Psoas muscle (tissue), 8 donors: ENCODE results near the gene PGAP6. TPM values are rescaled to one million over a fixed set of nuclear protein-coding genes. Genes with fewer than 3 reads are reported as not detected.
A peak's percentile ranks its signal among the peaks of the same experiment; 100 is the strongest.

Source experiments
- ATAC-seq, 4 donors: fragments of 200-7000 bp; cut with Tn5 transposase; one replicate each; pipeline ENCODE4 v1.9.1; 2020; ENCODE audit warnings: moderate library complexity in 3 of 4, mild to moderate bottlenecking in 2 of 4
- DNase-seq, 2 donors: peaks; one replicate each; pipeline ENCODE4 v3.0.0-alpha.2; 2020
- H3K27ac ChIP-seq: fragments of 200-600 bp; one replicate; pipeline ENCODE4 v1.8.0; 2022
- H3K27me3 ChIP-seq, 3 donors: fragments of 200-600 bp in 1 of 3; one replicate each; pipeline versions ENCODE4 v1.6.1 to v1.8.0; 2013 to 2022; ENCODE audit warnings: low read length in 2 of 3, mild to moderate bottlenecking in 2 of 3, moderate library complexity in 1 of 3; ENCODE audit not compliant: insufficient read depth in 3 of 3
- H3K36me3 ChIP-seq, 2 donors: fragments of 200-600 bp in 1 of 2; one replicate each; pipeline versions ENCODE4 v1.6.1 to v1.8.0; 2013 to 2022; ENCODE audit warnings: low read depth in 1 of 2, mild to moderate bottlenecking in 1 of 2, moderate library complexity in 1 of 2; ENCODE audit not compliant: insufficient read depth in 1 of 2
- H3K4me1 ChIP-seq: fragments of 200-600 bp; one replicate; pipeline ENCODE4 v1.8.0; 2022
- H3K4me3 ChIP-seq: fragments of 200-600 bp; one replicate; pipeline ENCODE4 v1.8.0; 2022; ENCODE audit warnings: mild to moderate bottlenecking
- H3K9me3 ChIP-seq: fragments of 200-600 bp; one replicate; pipeline ENCODE4 v1.8.0; 2022
- WGBS, 3 donors: extraction: QIAGEN DNeasy Blood & Tissue Kit; methylation state at CpG; one replicate each; pipeline versions ENCODE4 v1.1.6 to v1.1.7; 2013; 5-methylcytosine and 5-hydroxymethylcytosine counted together
- intact Hi-C, 2 donors: fragments of 100-400 bp; cut with DNase I; formaldehyde crosslinking; loops; one replicate each; pipeline versions ENCODE4 v1.11.0 to v1.14.2; 2022
- polyA plus RNA-seq, 3 donors: library from polyadenylated mRNA; stranded (reverse); fragments of 200-250 nt; gene quantifications; one replicate each; pipeline ENCODE4 v1.2.3, GENCODE V29; 2013
- total RNA-seq, 4 donors: library from RNA; stranded (reverse); fragmentation: NEBNext Ultra II Directional in 2 of 4; extraction: Animal tissue kit (Norgen Biotek cat#: 25700) in 2 of 4; gene quantifications; one replicate each; pipeline versions ENCODE4 v1.2.1 to v1.2.4, GENCODE V29; 2021 to 2023
- TF ChIP-seq, protein P1 (sequence below): fragments of 200-600 bp; IDR thresholded peaks from one replicate; pipeline ENCODE4 v1.8.0; 2022; ENCODE audit warnings: antibody characterized with exemption
- donor health status: healthy with polysubstance abuse.
- donor health status: DM: no; HTN: no; CAD: no; lungs with moderate emphysema.
- donor health status: Bipolar disorder and iron deficiency.
- donor health status: healthy.
- donor health status: DM: yes; HTN: yes; CAD: no.
- donor health status: DM: no; HTN: no; CAD: no.
- donor health status: DM: no; HTN: no; CAD: no.
- donor health status: DM: yes; HTN: yes; CAD: no.

PGAP6 gene
- total and polyA plus RNA-seq, 7 donors: 26.0 to 46.9 (median 33.8) TPM

DNA sequence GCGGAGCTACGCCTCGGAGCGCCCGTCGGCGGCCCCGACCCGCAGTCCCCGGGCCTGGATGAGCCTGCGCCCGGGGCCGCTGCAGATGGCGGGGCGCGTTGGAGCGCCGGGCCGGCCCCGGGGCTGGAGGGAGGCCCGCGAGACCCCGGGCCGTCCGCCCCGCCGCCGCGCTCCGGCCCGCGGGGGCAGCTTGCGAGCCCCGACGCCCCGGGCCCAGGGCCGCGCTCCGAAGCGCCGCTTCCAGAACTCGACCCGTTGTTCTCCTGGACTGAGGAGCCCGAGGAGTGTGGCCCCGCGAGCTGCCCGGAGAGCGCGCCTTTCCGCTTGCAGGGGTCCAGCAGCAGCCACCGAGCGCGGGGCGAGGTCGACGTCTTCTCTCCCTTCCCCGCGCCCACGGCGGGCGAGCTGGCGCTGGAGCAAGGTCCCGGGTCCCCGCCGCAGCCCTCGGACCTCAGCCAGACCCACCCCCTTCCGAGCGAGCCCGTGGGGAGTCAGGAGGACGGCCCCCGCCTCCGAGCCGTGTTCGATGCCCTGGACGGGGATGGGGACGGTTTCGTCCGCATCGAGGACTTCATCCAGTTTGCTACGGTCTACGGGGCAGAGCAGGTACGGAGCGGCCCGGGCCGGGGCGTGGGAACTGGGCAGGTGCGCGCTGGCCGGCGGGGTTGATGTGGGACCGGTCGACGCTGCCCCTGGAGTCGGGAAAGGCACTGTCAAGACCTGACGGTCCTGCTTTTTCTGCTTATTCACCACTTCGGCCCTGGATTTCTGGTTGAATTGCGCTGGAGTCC, 44.5 kb upstream of the PGAP6 start:
- DNase-seq (peak; percentile 36 to 63), ATAC-seq (no peak)
- peak overlapping the region; percentile 96 for H3K27ac ChIP-seq
- TF ChIP-seq, protein P1, sequence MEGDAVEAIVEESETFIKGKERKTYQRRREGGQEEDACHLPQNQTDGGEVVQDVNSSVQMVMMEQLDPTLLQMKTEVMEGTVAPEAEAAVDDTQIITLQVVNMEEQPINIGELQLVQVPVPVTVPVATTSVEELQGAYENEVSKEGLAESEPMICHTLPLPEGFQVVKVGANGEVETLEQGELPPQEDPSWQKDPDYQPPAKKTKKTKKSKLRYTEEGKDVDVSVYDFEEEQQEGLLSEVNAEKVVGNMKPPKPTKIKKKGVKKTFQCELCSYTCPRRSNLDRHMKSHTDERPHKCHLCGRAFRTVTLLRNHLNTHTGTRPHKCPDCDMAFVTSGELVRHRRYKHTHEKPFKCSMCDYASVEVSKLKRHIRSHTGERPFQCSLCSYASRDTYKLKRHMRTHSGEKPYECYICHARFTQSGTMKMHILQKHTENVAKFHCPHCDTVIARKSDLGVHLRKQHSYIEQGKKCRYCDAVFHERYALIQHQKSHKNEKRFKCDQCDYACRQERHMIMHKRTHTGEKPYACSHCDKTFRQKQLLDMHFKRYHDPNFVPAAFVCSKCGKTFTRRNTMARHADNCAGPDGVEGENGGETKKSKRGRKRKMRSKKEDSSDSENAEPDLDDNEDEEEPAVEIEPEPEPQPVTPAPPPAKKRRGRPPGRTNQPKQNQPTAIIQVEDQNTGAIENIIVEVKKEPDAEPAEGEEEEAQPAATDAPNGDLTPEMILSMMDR: no peak
- H3K4me1 ChIP-seq: peaks cover 51% of the 10 kb centered on the region
- H3K9me3 ChIP-seq: no peaks in the 10 kb centered on the region
- WGBS, 3 donors: 0 to 1% (median 1%) methylated on average over 60 to 97 of the region's 97 CpGs
- H3K4me3 ChIP-seq: peak overlapping the region; percentile 89
- peaks cover 0 to 11% of the 10 kb centered on the region in 2 donors for H3K36me3 ChIP-seq
- H3K27me3 ChIP-seq: no peaks in the 10 kb centered on the region
- intact Hi-C loops: loop anchor here in 1 of 2 donors (5.0 kb wide), 1 partner anchor 46 kb away; no protein-coding TSS in a partner anchor

DNA sequence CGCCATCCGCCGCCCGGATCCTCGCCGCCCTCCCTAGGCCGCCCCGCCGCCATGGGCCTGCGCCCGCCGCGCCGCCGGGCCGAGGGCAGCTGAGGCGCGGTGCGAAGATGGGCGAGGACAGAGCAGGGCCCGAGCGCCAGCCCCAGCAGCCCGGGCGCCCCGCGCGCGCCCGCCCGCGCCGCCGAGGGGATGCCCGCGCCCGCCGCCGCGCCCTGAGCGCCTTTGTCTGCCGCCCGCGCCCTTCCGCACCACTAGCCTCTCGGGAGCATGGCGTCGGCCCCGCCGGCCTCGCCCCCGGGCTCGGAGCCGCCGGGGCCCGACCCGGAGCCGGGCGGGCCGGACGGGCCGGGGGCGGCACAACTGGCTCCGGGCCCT, 43.9 kb upstream of the PGAP6 start:
- no peak for ATAC-seq
- Histone ChIP-seq H3K27ac (peak overlapping the region; percentile 96), H3K4me3 (peak overlapping the region; percentile 89), H3K36me3 (peaks cover 0 to 11% of the 10 kb centered on the region in 2 donors), H3K27me3 (no peaks in the 10 kb centered on the region), H3K4me1 (peaks cover 51% of the 10 kb centered on the region), H3K9me3 (no peaks in the 10 kb centered on the region)
- peak in 1 of 2 donors; percentile 35 for DNase-seq
- intact Hi-C loops: loop anchor here in 1 of 2 donors (2.0 to 5.0 kb wide), 2 partner anchors 23 to 47 kb away; no protein-coding TSS in a partner anchor
- 0 to 2% (median 1%) methylated on average over 17 to 63 of the region's 63 CpGs for WGBS, 3 donors
- TF ChIP-seq, protein P1: no peak

DNA sequence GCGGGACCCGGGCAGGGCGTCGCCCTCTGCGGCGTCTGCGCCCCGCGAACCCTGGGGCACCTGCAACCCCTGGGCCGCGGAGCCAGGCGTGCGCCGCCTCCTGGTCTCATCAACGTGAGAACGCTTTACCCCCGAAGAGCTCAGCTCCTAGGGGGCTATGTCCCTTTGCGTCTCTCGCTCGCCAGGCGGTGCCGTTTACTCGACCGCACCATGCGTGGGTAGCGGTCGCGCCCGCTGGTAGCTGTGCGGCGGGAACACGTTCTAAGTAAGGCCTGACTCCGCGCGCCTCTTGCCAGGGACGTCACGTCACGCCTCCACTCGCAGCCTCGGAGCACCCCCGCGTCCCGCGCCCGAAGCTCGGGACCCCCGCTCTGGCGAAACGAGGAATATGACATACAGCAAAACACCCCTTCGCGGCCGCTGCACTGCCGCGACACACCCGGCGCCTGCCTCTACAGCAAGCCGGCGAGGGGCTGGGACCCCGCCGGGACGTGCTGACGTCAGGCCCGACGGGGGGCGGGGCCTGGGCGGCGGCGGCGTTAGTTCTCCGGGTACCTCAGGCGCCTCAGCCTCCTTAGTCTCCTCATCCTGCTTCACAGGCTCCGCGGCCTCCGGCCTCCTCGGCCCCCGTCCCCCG, 43.4 kb upstream of the PGAP6 start, which contains the start of gene RAB11FIP3:
Gene RAB11FIP3 (plus strand): TSS at position 568 of the 637 bp plus-strand sequence. CDS start 358 bp downstream, outside the sequence.
- Histone ChIP-seq H3K36me3 (peaks cover 0 to 14% of the 10 kb centered on the region in 2 donors), H3K4me3 (peak within 1 kb of the TSS; percentile 89), H3K27ac (peak within 1 kb of the TSS; percentile 96), H3K4me1 (peaks cover 46% of the 10 kb centered on the region), H3K9me3 (no peaks in the 10 kb centered on the region), H3K27me3 (no peaks in the 10 kb centered on the region)
- intact Hi-C loops: loop anchor here in 1 of 2 donors (2.0 to 5.0 kb wide), 2 partner anchors 22 to 47 kb away; no protein-coding TSS in a partner anchor
- TF ChIP-seq, protein P1: peak; percentile 26
- ATAC-seq (peak; percentile 69 to 74 (median 72)), DNase-seq (peak; percentile 86 to 90)
- 0 to 1% (median 1%) methylated on average over 44 to 77 of the region's 77 CpGs for WGBS, 3 donors

DNA sequence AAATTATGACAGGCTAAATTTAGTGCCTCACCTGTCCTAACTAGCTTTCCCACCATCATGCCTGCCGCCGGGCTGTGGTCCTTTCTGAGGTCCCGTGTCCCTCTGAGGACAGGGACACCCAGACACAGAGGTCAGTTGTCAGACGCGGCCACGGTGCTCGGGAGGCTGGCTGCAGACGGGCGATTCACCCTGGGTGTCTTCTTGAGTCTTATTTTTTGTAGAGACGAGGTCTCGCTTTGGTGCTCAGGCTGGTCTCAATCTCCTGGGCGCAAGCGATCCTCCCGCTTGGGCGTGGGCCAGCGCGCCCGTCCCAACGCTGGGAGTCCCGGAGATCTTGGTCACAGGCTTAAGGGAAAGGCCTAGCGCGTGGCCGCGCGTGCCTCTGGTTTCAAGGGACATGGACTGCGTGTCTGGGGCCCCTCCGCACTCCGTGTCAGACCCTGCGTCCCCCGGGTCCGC, 42.9 kb upstream of the PGAP6 start:
- intact Hi-C loops: loop anchor here in 1 of 2 donors (2.0 to 5.0 kb wide), 3 partner anchors 22 to 103 kb away; partner anchors contain the start of gene CAPN15
- Histone ChIP-seq H3K27ac (peak overlapping the region; percentile 96), H3K4me1 (peaks cover 43% of the 10 kb centered on the region), H3K9me3 (no peaks in the 10 kb centered on the region), H3K4me3 (peak overlapping the region; percentile 89), H3K36me3 (peaks cover 0 to 14% of the 10 kb centered on the region in 2 donors), H3K27me3 (no peaks in the 10 kb centered on the region)
- peak; percentile 72 to 87 for DNase-seq
- WGBS, 3 donors: 1 to 4% (median 3%) methylated on average over 31 of the region's 31 CpGs
- ATAC-seq: peak; percentile 65 to 80 (median 78)
- TF ChIP-seq, protein P1: no peak
